RWPE2 (cell line): Measurements from ENCODE around the gene CAPN7.
A peak's percentile ranks its signal among the peaks of the same experiment; 100 is the strongest.

Experiments used
- ATAC-seq: fragments of 200-7000 bp; cut with Tn5 transposase; 3 replicates; pipeline ENCODE4 v1.9.1; 2021; ENCODE audit warnings: low read depth
- DNase-seq: peaks from one replicate; pipeline ENCODE4 v3.0.0-alpha.2; 2020; ENCODE audit warnings: low spot score
- H3K27ac ChIP-seq: fragments of 450-650 bp; 2 replicates; pipeline ENCODE4 v1.5.1; 2017; ENCODE audit warnings: mild to moderate bottlenecking; ENCODE audit not compliant: poor library complexity, severe bottlenecking
- H3K27me3 ChIP-seq: fragments of 250-450 bp; sonication (Bioruptor Pico); 2 replicates; pipeline ENCODE4 v1.5.1; 2021; ENCODE audit warnings: mild to moderate bottlenecking, moderate library complexity; ENCODE audit not compliant: insufficient read depth, poor library complexity, severe bottlenecking
- H3K36me3 ChIP-seq: fragments of 250-450 bp; sonication (Bioruptor Pico); 2 replicates; pipeline ENCODE4 v1.5.1; 2020; ENCODE audit warnings: low read depth, mild to moderate bottlenecking, moderate library complexity
- H3K4me1 ChIP-seq: fragments of 250-450 bp; sonication (Bioruptor Pico); 2 replicates; pipeline ENCODE4 v1.5.1; 2021; ENCODE audit warnings: mild to moderate bottlenecking, moderate library complexity; ENCODE audit not compliant: insufficient read depth, poor library complexity, severe bottlenecking
- H3K4me3 ChIP-seq: fragments of 250-450 bp; sonication (Bioruptor Pico); 2 replicates; pipeline ENCODE4 v1.5.1; 2021; ENCODE audit warnings: mild to moderate bottlenecking, moderate library complexity; ENCODE audit not compliant: severe bottlenecking
- H3K9me3 ChIP-seq: fragments of 250-450 bp; sonication (Bioruptor Pico); 2 replicates; pipeline ENCODE4 v1.5.1; 2021; ENCODE audit warnings: mild to moderate bottlenecking, moderate library complexity; ENCODE audit not compliant: severe bottlenecking
- TF ChIP-seq, protein P1 (sequence below): fragments of 450-650 bp; IDR thresholded peaks from one replicate; pipeline ENCODE4 v1.5.1; 2017; ENCODE audit warnings: mild to moderate bottlenecking, moderate library complexity; ENCODE audit not compliant: poor library complexity, severe bottlenecking

CAPN7 gene

GRCh38 chr3:15300323-15301078 is 94.5 kb downstream of the CAPN7 start:
- peak overlapping the region; percentile 14 for H3K27ac ChIP-seq

GRCh38 chr3:15301761-15302160 is 95.7 kb downstream of the CAPN7 start:
- Histone ChIP-seq H3K9me3 (no peaks in the 10 kb centered on the region), H3K27me3 (no peaks in the 10 kb centered on the region), H3K36me3 (no peaks in the 10 kb centered on the region), H3K4me1 (peaks cover 5% of the 10 kb centered on the region), H3K4me3 (no peak overlapping the region), H3K27ac (no peak overlapping the region)
- TF ChIP-seq, protein P1, sequence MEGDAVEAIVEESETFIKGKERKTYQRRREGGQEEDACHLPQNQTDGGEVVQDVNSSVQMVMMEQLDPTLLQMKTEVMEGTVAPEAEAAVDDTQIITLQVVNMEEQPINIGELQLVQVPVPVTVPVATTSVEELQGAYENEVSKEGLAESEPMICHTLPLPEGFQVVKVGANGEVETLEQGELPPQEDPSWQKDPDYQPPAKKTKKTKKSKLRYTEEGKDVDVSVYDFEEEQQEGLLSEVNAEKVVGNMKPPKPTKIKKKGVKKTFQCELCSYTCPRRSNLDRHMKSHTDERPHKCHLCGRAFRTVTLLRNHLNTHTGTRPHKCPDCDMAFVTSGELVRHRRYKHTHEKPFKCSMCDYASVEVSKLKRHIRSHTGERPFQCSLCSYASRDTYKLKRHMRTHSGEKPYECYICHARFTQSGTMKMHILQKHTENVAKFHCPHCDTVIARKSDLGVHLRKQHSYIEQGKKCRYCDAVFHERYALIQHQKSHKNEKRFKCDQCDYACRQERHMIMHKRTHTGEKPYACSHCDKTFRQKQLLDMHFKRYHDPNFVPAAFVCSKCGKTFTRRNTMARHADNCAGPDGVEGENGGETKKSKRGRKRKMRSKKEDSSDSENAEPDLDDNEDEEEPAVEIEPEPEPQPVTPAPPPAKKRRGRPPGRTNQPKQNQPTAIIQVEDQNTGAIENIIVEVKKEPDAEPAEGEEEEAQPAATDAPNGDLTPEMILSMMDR, result no peak
- DNase-seq (no peak), ATAC-seq (no peak)

More at GRCh38 chr3:15300323-15301078, 94.5 kb downstream of the CAPN7 start:
- peaks cover 5% of the 10 kb centered on the region for H3K4me1 ChIP-seq
- H3K4me3 ChIP-seq, result no peak overlapping the region
- no peaks in the 10 kb centered on the region for H3K36me3 ChIP-seq
- ATAC-seq (peak; percentile 99), DNase-seq (peak; percentile 79)
- TF ChIP-seq, protein P1, result no peak
- H3K9me3 ChIP-seq, result no peaks in the 10 kb centered on the region
- H3K27me3 ChIP-seq, result no peaks in the 10 kb centered on the region
